ENCODE data around the gene PLA2G2C.

Gene PLA2G2C

GRCh38 chr1:20207546-20207945 lies 21.2 kb upstream of the PLA2G2C start:
- no peak for DNase-seq

- DNase-seq, result no peak
Measured at GRCh38 chr1:20202166-20202565, 15.8 kb upstream of the PLA2G2C start.

GRCh38 chr1:20200966-20201365 lies 14.6 kb upstream of the PLA2G2C start:
- no peak for DNase-seq

- DNase-seq, result no peak
Measured at GRCh38 chr1:20199840-20200239, 13.5 kb upstream of the PLA2G2C start.

GRCh38 chr1:20199403-20199802 lies 13.1 kb upstream of the PLA2G2C start:
- no peak for DNase-seq

- DNase-seq, result no peak
Measured at GRCh38 chr1:20198918-20199317, 12.6 kb upstream of the PLA2G2C start.

- DNase-seq, result no peak
Measured at GRCh38 chr1:20198296-20198695, 12.0 kb upstream of the PLA2G2C start.

- no peak for DNase-seq
Measured at GRCh38 chr1:20197329-20197791, 11.0 kb upstream of the PLA2G2C start.

- no peak for DNase-seq
Measured at GRCh38 chr1:20195462-20195780, 9.1 kb upstream of the PLA2G2C start.

- no peak for DNase-seq
Measured at GRCh38 chr1:20194757-20195461, 8.6 kb upstream of the PLA2G2C start.

- no peak for DNase-seq
Measured at GRCh38 chr1:20194224-20194623, 7.9 kb upstream of the PLA2G2C start.

GRCh38 chr1:20192871-20193411 lies 6.6 kb upstream of the PLA2G2C start:
- DNase-seq, result no peak

GRCh38 chr1:20192364-20192763 lies 6.0 kb upstream of the PLA2G2C start:
- DNase-seq, result no peak

- no peak for DNase-seq
Measured at GRCh38 chr1:20191266-20191825, 5.0 kb upstream of the PLA2G2C start.

- no peak for DNase-seq
Measured at GRCh38 chr1:20190256-20191160, 4.2 kb upstream of the PLA2G2C start.

GRCh38 chr1:20189664-20190063 lies 3.3 kb upstream of the PLA2G2C start:
- no peak for DNase-seq

- no peak for DNase-seq
Measured at GRCh38 chr1:20188455-20188817, 2.1 kb upstream of the PLA2G2C start.

GRCh38 chr1:20187813-20188454 lies 1.6 kb upstream of the PLA2G2C start:
- no peak for DNase-seq

- no peak for DNase-seq
Measured at GRCh38 chr1:20187103-20187812, 940 bp upstream of the PLA2G2C start.

- peak; percentile 31 for DNase-seq
Measured at GRCh38 chr1:20184997-20185833, 1.1 kb downstream of the PLA2G2C start.

- no peak for DNase-seq
Measured at GRCh38 chr1:20184481-20184900, 1.8 kb downstream of the PLA2G2C start.

Data from right kidney (tissue), 1 donor.